Measurements from ENCODE around the gene DNTTIP2.

The DNTTIP2 gene

GRCh38 chr1:93816970-93817678 is 61.9 kb downstream of the DNTTIP2 start:
- DNase-seq (ENCODE audit: extremely low spot score): no peak
- CTCF ChIA-PET: interaction anchor here (0.6 to 2.7 kb wide), 5 partner anchors 28 to 188 kb away, joined by 3 to 12 read pairs (median 9); no protein-coding TSS in a partner anchor
- POLR2A ChIA-PET: interaction anchor here (0.6 to 3.5 kb wide), 3 partner anchors 29 to 806 kb away, joined by 3 to 22 read pairs (median 3); no protein-coding TSS in a partner anchor
- TF ChIP-seq TARDBP (IDR thresholded peaks at IDR 0.05) (no peak), FOXK2 (IDR thresholded peaks at IDR 0.05) (no peak), SUZ12 (IDR thresholded peaks at IDR 0.05) (no peak), ARNT (IDR thresholded peaks at IDR 0.05) (no peak), SP1 (IDR thresholded peaks at IDR 0.05) (no peak), ZNF384 (IDR thresholded peaks at IDR 0.05) (no peak), FOXA1 (IDR thresholded peaks at IDR 0.05) (no peak), CTBP1 (IDR thresholded peaks at IDR 0.05; ENCODE audit: borderline replicate concordance) (no peak), FOXM1 (IDR thresholded peaks at IDR 0.05; ENCODE audit: borderline replicate concordance) (no peak), NFRKB (IDR thresholded peaks at IDR 0.05) (no peak), BHLHE40 (IDR thresholded peaks at IDR 0.05; ENCODE audit: borderline replicate concordance) (no peak), ELF4 (IDR thresholded peaks at IDR 0.05) (no peak)
